GM19438 (cell line): Measurements from ENCODE around the gene SLC10A4.
"Not testable (repeated sequence)": the region's sequence is repeated elsewhere in the genome, so short reads cannot be mapped to it uniquely, and the experiment has no call there.

Experiments
- ATAC-seq: cut with Tn5 transposase; IDR thresholded peaks from one replicate; pipeline ENCODE4 v1.9.1; 2021; ENCODE audit warnings: low read depth; ENCODE audit not compliant: unreplicated experiment

Gene SLC10A4

GRCh38 chr4:48483006-48483776 lies at the start of gene SLC10A4:
TSS of gene SLC10A4 (plus strand) at chr4:48483343. CDS start at chr4:48483562, 219 bp downstream.
- no peak for ATAC-seq

- no peak for ATAC-seq
These were observed 46.8 kb upstream of the SLC10A4 start for GRCh38 chr4:48436318-48436717.

DNA sequence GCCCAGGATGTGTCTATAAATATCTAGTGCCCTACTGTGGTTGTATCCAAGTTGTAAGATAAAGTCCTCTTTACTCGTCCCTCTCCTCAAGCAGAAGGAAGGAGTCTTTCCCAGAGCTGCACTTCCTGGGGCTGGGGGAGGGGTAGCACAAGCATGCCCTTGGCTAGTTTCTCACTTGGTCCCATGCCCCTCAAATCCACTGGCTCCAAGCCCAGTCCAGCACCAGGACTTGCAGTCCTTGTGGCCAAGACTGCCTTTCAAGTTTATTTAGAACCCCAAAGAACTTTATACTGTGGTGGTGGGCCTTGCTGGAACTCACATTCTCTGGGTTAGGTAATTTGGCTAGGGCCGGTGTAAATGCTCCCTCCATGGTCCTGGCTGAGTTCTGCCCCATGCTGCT lies 43.2 kb upstream of the SLC10A4 start:
- no peak for ATAC-seq

GRCh38 chr4:48440914-48441313 lies 42.2 kb upstream of the SLC10A4 start:
- ATAC-seq = not testable (repeated sequence)

DNA sequence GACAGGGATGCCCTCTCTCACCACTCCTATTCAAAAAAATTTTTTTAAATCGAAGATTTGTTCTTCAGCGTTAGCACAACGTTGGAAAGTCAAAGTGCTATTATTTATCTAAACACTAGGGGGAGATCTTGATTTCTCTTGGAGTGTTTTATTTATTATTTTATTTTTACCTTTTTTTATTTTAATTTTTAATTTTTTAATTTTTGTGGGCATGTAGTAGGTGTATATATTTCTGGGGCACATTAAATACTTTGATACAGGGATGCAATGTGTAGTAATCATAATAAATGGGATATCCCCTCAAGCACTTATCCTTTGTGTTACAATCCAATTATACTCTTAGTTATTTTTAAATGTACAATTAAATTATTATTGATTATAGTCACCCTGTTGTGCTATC lies 37.4 kb upstream of the SLC10A4 start:
- ATAC-seq = no peak

DNA sequence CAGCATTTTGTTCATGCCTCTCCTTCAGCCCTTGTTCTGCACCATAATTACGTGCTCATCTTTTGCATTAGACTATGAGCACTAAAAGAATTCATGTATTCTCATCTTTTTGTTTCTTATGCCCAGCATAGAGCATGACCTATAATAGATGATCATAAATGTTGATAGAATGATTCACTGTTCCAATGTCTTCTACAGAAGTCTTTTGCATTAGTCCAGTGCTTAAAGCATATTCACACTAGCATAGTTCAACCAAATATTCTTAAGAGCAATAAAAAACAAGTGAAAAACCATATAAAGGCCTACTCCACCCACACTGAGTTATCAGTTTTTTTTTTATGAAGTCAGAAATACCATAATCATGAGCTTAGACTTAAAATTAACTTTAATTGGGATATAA lies 36.5 kb upstream of the SLC10A4 start:
- ATAC-seq = no peak

- no peak for ATAC-seq
These were observed 34.0 kb upstream of the SLC10A4 start for GRCh38 chr4:48449151-48449550.

- no peak for ATAC-seq
These were observed 32.4 kb upstream of the SLC10A4 start for GRCh38 chr4:48450740-48451139.

DNA sequence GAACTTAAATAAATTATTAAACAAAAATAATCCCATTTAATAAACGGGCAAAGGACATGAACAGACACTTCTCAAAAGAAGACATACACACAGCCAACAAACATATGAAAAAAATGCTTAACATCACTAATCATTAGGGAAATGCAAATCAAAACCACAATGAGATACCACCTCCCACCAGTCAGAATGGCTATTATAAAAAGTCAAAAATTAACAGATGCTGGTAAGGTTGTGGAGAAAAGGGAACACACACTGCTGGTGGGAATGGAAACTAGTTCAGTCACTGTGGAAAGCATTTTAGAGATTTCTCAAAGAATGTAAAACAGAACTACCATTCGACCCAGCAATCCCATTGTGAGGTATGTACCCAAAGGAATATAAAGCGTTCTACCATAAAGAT lies 31.5 kb upstream of the SLC10A4 start:
- not testable (repeated sequence) for ATAC-seq

DNA sequence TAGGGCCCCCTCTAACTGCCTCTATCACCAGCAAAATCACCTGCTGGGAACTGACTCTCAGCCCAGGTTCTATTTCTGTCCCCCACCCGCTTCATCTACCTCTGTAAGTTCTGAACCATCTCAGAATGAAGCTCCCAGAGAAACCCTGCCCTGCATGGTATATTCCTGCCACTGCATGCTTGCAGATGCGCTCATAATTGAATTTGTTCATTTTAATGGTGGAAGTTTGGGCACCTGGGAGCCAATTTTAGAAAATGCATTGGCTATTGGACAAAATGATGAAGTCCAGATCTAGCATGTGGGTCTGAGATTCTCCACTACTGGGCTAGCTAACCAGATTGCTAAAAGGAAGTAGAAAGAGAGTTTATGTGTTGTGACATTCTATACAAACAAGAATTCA lies 28.6 kb upstream of the SLC10A4 start:
- ATAC-seq = no peak

DNA sequence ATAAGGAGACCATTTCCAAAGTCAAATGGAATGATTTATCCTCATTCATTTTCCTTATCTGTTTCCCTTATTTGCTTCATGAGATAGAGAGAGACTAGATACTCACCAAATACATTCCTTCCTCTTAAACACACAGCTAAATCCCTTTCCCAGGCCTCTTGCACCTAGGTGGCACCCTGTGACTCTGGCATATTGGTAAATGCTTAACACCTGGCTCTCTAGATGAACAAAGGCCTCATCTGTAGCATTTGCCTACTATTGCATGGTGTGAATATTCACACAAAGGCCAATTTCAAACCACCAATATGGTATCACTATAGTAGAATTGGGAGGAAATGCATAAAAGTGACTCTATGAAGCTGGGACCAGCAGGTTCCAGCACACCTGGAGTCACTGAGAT lies 22.1 kb upstream of the SLC10A4 start:
- ATAC-seq = no peak

- no peak for ATAC-seq
These were observed 20.8 kb upstream of the SLC10A4 start for GRCh38 chr4:48462363-48462762.

DNA sequence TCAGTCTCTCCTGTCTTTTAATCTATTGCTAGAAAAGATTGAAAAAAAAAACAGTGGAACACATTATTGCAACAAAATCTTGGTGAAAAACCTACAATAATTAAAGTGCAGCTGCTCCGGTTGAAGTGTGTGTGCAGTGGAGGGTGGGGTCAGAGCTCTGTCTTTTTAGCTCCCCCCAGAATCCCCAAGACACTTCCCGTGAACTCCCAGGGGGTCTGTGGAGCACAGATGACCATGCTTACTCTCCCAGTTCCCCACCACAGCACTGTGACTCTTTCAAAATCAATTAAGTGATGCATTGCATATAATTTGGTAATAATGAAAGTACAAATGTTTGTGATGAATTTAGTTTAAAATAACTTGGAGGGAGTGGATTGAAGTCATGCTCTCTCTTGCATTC lies 15.7 kb upstream of the SLC10A4 start:
- ATAC-seq = no peak

- no peak for ATAC-seq
These were observed 15.3 kb upstream of the SLC10A4 start for GRCh38 chr4:48467891-48468290.

- no peak for ATAC-seq
These were observed 13.0 kb upstream of the SLC10A4 start for GRCh38 chr4:48470137-48470536.

GRCh38 chr4:48470570-48470969 lies 12.6 kb upstream of the SLC10A4 start:
- ATAC-seq = no peak

DNA sequence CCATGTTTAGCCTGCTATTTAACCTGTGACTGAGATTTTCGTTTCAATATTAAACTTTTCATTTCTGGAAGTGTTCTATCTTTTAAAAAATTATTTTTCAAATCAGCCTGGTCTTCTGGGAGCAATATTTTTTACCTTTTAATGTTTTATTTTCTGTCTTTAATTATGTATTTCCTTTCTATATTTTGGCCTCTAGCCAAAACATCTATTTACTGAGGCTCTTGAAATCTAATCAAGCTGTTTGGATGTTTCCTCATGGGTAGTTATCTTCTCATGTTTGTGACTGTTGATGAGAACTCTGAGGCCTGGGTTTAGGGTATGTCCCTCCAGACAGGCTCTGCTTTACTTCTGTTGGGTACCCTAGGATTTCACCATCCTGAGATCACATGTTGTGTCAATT lies 10.3 kb upstream of the SLC10A4 start:
- no peak for ATAC-seq

- no peak for ATAC-seq
These were observed 7.4 kb upstream of the SLC10A4 start for GRCh38 chr4:48475770-48476169.

GRCh38 chr4:48478273-48478672 lies 4.9 kb upstream of the SLC10A4 start:
- ATAC-seq = no peak

DNA sequence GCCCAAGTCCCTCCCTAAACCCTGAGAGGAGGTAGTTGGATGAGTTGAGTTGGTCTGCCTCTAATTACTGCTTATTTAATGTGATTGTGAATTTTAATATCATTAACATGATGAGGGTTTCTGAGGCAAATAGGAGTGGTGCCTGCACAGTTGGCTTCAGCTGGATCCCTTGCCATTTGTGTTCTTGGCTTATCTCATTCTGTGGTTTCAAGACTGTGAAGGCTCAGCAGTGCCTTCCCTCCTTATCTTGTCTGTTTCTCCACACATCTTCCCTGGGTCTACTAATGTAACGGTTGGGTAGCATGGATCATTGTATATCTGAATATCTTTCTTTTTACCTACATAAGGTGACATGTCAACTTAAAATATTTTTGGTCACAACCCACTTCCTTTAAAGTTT lies 1.6 kb upstream of the SLC10A4 start:
- ATAC-seq = no peak

GRCh38 chr4:48483777-48484493 lies 792 bp downstream of the SLC10A4 start:
- ATAC-seq = no peak
